Measurements from ENCODE around the gene ADAMTS12. TPM values are rescaled to one million over a fixed set of nuclear protein-coding genes. Genes with fewer than 3 reads are reported as not detected.

Gene ADAMTS12
- total and polyA plus RNA-seq, 5 donors from 2014 or later = not detected

DNA sequence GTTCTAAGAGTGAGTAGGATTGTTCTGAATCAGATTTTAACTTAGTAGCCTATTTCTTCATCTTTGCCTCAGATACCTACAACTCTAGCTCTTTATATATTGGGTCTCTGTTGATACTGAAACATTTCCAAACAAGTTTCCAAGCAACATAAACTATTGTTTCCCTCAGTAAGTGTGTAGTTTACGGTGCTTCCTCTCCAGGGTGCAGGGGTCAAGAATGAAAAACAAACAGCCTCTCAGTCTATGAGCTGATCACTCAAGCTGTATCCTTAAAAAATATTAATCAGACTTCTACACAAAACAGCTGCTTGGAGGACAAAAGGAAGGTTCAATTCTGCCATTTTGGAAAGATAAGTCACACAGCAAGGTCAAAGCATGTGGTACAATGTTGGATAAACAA lies 75.0 kb downstream of the ADAMTS12 start:
- Histone ChIP-seq H3K9me3 (ENCODE audit: control insufficient read depth in 2 of 2, low read length in 2 of 2) (no peaks in the 10 kb centered on the region), H3K4me3 (ENCODE audit: low read depth, low read length) (no peak overlapping the region), H3K4me1 (ENCODE audit: control insufficient read depth, insufficient read depth, low read length, poor library complexity, severe bottlenecking) (no peaks in the 10 kb centered on the region), H3K36me3 (ENCODE audit: control insufficient read depth, insufficient read depth, low read length) (no peaks in the 10 kb centered on the region), H3K27ac (ENCODE audit: insufficient read depth, low read length, poor library complexity, severe bottlenecking) (no peak overlapping the region), H3K27me3 (ENCODE audit: control insufficient read depth, insufficient read depth, low read length) (peaks cover 2% of the 10 kb centered on the region)
- Mint-ChIP-seq H3K36me3 (no peaks in the 10 kb centered on the region), H3K9me3 (peaks cover 0 to 4% (median 2%) of the 10 kb centered on the region in 7 donors), H3K4me3 (no peak overlapping the region), H3K4me1 (no peaks in the 10 kb centered on the region), H3K27ac (no peak overlapping the region), H3K27me3 (no peaks in the 10 kb centered on the region)
- DNase-seq (no peak), ATAC-seq (ENCODE audit: low read depth in 2 of 2) (no peak)

DNA sequence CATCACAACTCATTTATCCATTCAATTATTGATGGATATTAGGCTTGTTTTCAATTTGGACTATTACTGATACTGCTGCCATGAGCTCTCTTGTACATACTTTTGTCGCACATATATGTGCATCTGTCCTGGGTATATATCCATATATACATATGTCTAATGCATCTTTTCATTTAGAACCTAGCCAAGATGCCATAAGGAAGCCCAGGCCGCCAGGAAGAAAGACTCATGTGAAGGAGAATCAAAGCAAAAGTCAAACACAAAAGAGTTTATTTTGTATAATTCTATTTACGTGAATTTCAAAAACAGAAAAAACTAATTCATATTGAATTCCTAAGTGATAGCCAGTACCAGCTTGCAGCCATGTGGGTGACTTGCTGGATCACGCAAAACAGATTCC lies 79.0 kb downstream of the ADAMTS12 start:
- no peaks in the 10 kb centered on the region for H3K4me1 ChIP-seq (ENCODE audit: control insufficient read depth, insufficient read depth, low read length, poor library complexity, severe bottlenecking)
- H3K9me3 Mint-ChIP-seq = peaks cover 0 to 10% (median 0%) of the 10 kb centered on the region in 7 donors
- ATAC-seq (ENCODE audit: low read depth in 2 of 2) (no peak), DNase-seq (no peak)
- no peak overlapping the region for H3K4me3 ChIP-seq (ENCODE audit: low read depth, low read length)
- H3K36me3 Mint-ChIP-seq = no peaks in the 10 kb centered on the region
- H3K27me3 ChIP-seq (ENCODE audit: control insufficient read depth, insufficient read depth, low read length) = peaks cover 2% of the 10 kb centered on the region
- H3K36me3 ChIP-seq (ENCODE audit: control insufficient read depth, insufficient read depth, low read length) = no peaks in the 10 kb centered on the region
- H3K4me3 Mint-ChIP-seq = no peak overlapping the region
- no peaks in the 10 kb centered on the region for H3K9me3 ChIP-seq (ENCODE audit: control insufficient read depth in 2 of 2, low read length in 2 of 2)
- no peaks in the 10 kb centered on the region for H3K4me1 Mint-ChIP-seq
- no peaks in the 10 kb centered on the region for H3K27me3 Mint-ChIP-seq
- H3K27ac Mint-ChIP-seq = no peak overlapping the region
- H3K27ac ChIP-seq (ENCODE audit: insufficient read depth, low read length, poor library complexity, severe bottlenecking) = no peak overlapping the region

DNA sequence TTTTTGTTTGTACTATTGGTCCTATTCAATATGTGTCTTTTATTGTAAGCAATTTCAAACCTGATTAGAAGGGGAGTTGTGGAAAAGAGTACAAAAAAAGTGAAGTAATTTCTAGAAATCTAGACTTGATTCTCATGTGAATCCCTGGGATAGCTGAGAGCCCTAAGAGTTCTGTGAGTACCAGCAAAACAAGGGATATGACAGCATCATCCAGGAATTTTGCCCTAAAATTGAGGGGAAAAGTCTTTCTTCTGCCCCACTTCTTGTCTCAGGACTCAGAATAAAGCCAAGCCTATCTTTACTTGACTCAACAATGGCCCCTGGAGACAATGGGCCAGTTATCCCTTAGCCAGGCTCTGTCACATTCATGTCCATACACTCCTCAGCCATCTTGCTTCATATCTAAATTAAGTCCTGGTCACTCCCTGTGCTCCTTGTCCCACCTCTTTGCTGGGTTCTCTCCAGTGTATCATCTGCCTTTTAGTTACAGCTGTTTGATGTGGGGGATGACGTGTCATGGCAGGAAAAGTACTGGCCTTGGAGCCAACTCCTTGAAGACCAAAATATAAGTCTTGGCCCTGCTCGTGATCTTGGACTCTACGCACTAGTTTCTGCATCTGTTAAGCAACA lies 81.2 kb downstream of the ADAMTS12 start:
- no peak overlapping the region for H3K4me3 ChIP-seq (ENCODE audit: low read depth, low read length)
- no peaks in the 10 kb centered on the region for H3K4me1 Mint-ChIP-seq
- peaks cover 0 to 10% (median 0%) of the 10 kb centered on the region in 7 donors for H3K9me3 Mint-ChIP-seq
- H3K27ac Mint-ChIP-seq = no peak overlapping the region
- H3K4me3 Mint-ChIP-seq = no peak overlapping the region
- no peak overlapping the region for H3K27ac ChIP-seq (ENCODE audit: insufficient read depth, low read length, poor library complexity, severe bottlenecking)
- no peaks in the 10 kb centered on the region for H3K36me3 Mint-ChIP-seq
- no peaks in the 10 kb centered on the region for H3K36me3 ChIP-seq (ENCODE audit: control insufficient read depth, insufficient read depth, low read length)
- ATAC-seq (ENCODE audit: low read depth in 2 of 2) (no peak), DNase-seq (no peak)
- H3K9me3 ChIP-seq (ENCODE audit: control insufficient read depth in 2 of 2, low read length in 2 of 2) = no peaks in the 10 kb centered on the region
- no peaks in the 10 kb centered on the region for H3K27me3 ChIP-seq (ENCODE audit: control insufficient read depth, insufficient read depth, low read length)
- H3K4me1 ChIP-seq (ENCODE audit: control insufficient read depth, insufficient read depth, low read length, poor library complexity, severe bottlenecking) = no peaks in the 10 kb centered on the region
- no peaks in the 10 kb centered on the region for H3K27me3 Mint-ChIP-seq

DNA sequence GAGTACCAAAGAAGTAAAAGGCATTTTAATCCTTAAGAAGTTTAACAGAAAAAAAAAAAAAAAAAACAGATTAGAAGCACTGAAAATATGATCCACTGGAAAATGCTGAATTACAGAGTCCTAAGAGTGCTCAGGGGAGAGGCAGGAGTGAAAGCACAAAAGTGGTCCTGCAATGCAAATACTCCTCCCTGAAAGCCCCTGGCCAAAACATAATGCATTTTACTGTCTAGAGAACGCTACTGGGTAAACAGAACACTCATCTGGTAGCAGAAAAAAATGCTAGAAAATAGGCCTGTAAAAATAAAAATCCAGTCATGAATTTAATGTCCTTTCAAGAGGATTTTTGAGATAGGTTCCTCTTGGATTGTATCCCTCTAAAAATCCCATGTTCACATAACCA lies 81.9 kb downstream of the ADAMTS12 start:
- no peak for ATAC-seq (ENCODE audit: low read depth in 2 of 2)
- Mint-ChIP-seq H3K27ac (no peak overlapping the region), H3K4me1 (no peaks in the 10 kb centered on the region), H3K9me3 (peaks cover 0 to 10% (median 0%) of the 10 kb centered on the region in 7 donors), H3K4me3 (no peak overlapping the region), H3K36me3 (no peaks in the 10 kb centered on the region), H3K27me3 (no peaks in the 10 kb centered on the region)
- Histone ChIP-seq H3K9me3 (ENCODE audit: control insufficient read depth in 2 of 2, low read length in 2 of 2) (no peaks in the 10 kb centered on the region), H3K4me3 (ENCODE audit: low read depth, low read length) (no peak overlapping the region), H3K27ac (ENCODE audit: insufficient read depth, low read length, poor library complexity, severe bottlenecking) (no peak overlapping the region), H3K27me3 (ENCODE audit: control insufficient read depth, insufficient read depth, low read length) (no peaks in the 10 kb centered on the region), H3K4me1 (ENCODE audit: control insufficient read depth, insufficient read depth, low read length, poor library complexity, severe bottlenecking) (no peaks in the 10 kb centered on the region), H3K36me3 (ENCODE audit: control insufficient read depth, insufficient read depth, low read length) (no peaks in the 10 kb centered on the region)
- DNase-seq = no peak

DNA sequence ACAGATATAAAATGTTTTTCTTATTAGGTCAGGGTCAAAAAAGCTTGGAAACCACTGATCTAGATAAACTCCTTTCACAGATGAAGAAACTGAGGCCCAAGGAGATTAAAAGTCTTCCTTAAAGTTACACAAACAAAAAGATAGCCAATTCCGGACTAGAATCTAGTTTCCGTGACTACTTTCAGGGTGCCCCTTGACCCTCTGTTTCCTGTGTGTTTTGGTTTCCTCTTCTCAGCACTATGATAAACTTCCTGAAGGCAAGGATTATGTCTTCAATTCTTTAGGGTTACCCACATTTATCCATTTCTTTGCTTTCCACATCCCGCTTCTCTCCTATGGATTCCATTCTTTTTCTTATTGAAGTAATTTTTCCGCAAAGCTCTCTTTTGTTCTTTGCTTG lies 83.1 kb downstream of the ADAMTS12 start:
- H3K36me3 Mint-ChIP-seq = no peaks in the 10 kb centered on the region
- Histone ChIP-seq H3K36me3 (ENCODE audit: control insufficient read depth, insufficient read depth, low read length) (no peaks in the 10 kb centered on the region), H3K4me3 (ENCODE audit: low read depth, low read length) (no peak overlapping the region), H3K4me1 (ENCODE audit: control insufficient read depth, insufficient read depth, low read length, poor library complexity, severe bottlenecking) (no peaks in the 10 kb centered on the region), H3K27me3 (ENCODE audit: control insufficient read depth, insufficient read depth, low read length) (no peaks in the 10 kb centered on the region), H3K27ac (ENCODE audit: insufficient read depth, low read length, poor library complexity, severe bottlenecking) (no peak overlapping the region), H3K9me3 (ENCODE audit: control insufficient read depth in 2 of 2, low read length in 2 of 2) (no peaks in the 10 kb centered on the region)
- peak overlapping the region in 1 of 3 donors; percentile 34 for H3K27ac Mint-ChIP-seq
- H3K4me3 Mint-ChIP-seq = no peak overlapping the region
- H3K4me1 Mint-ChIP-seq = no peaks in the 10 kb centered on the region
- H3K9me3 Mint-ChIP-seq = peaks cover 0 to 8% (median 0%) of the 10 kb centered on the region in 7 donors
- no peak for DNase-seq
- no peaks in the 10 kb centered on the region for H3K27me3 Mint-ChIP-seq
- ATAC-seq (ENCODE audit: low read depth in 2 of 2) = no peak

DNA sequence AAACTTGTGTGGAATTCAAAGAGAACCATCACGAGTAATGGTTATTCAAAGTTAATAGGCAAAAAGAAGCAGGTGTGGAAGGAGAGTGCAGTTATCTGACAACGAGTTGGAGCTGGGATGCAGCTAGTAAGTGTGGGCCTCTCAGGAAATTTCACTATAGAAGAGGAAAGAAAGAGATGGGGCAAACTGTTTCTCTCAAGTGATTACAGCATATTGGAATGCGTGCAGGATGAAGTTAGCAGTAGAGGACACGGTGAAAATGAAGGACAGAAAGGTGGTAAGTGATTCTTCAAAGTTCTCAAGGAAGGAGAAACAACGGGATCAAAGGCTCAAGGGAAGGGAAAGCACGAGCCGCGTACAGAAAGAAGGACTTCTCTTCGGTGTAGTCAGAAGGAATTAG lies 84.0 kb downstream of the ADAMTS12 start:
- H3K27ac Mint-ChIP-seq = no peak overlapping the region
- peaks cover 0 to 8% (median 0%) of the 10 kb centered on the region in 7 donors for H3K9me3 Mint-ChIP-seq
- H3K9me3 ChIP-seq (ENCODE audit: control insufficient read depth in 2 of 2, low read length in 2 of 2) = no peaks in the 10 kb centered on the region
- DNase-seq (no peak), ATAC-seq (ENCODE audit: low read depth in 2 of 2) (no peak)
- no peaks in the 10 kb centered on the region for H3K4me1 ChIP-seq (ENCODE audit: control insufficient read depth, insufficient read depth, low read length, poor library complexity, severe bottlenecking)
- no peaks in the 10 kb centered on the region for H3K27me3 ChIP-seq (ENCODE audit: control insufficient read depth, insufficient read depth, low read length)
- no peak overlapping the region for H3K4me3 Mint-ChIP-seq
- H3K4me3 ChIP-seq (ENCODE audit: low read depth, low read length) = no peak overlapping the region
- no peak overlapping the region for H3K27ac ChIP-seq (ENCODE audit: insufficient read depth, low read length, poor library complexity, severe bottlenecking)
- no peaks in the 10 kb centered on the region for H3K36me3 Mint-ChIP-seq
- no peaks in the 10 kb centered on the region for H3K36me3 ChIP-seq (ENCODE audit: control insufficient read depth, insufficient read depth, low read length)
- no peaks in the 10 kb centered on the region for H3K27me3 Mint-ChIP-seq
- no peaks in the 10 kb centered on the region for H3K4me1 Mint-ChIP-seq

DNA sequence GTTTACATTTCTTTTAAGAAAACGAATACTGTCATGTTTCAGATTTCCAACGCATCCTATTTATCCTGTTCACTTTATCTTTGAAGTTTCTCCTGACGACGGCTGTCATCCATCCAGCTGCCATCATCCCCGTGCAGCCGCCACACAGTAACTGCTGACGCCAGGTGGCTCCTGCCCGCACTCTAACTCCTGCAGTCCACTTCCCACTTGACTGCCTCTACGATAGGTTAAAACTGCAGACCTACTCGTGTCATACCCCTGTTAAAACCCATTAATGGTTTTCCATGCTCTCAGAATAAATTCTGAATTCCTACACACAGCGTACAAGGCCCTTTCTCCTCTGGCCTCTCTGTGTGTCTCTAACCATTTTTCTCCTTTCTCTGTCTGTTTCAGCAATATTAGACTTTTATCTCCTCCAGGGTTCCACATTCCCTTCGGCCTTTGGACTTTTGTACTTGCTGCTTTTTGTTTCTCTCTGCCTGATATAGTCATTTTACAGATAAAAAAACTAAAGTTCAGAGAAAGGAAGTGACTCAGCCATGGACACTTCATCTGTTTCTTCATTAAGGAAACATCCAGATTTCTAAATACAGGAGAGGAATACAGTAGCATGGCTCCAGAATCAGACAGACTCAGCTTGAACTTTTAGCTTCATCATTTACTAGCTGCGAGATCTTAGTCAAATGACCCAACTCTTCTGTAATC lies 84.9 kb downstream of the ADAMTS12 start:
- no peak overlapping the region for H3K4me3 ChIP-seq (ENCODE audit: low read depth, low read length)
- H3K27me3 ChIP-seq (ENCODE audit: control insufficient read depth, insufficient read depth, low read length) = no peaks in the 10 kb centered on the region
- H3K36me3 ChIP-seq (ENCODE audit: control insufficient read depth, insufficient read depth, low read length) = no peaks in the 10 kb centered on the region
- no peak overlapping the region for H3K27ac ChIP-seq (ENCODE audit: insufficient read depth, low read length, poor library complexity, severe bottlenecking)
- H3K4me1 ChIP-seq (ENCODE audit: control insufficient read depth, insufficient read depth, low read length, poor library complexity, severe bottlenecking) = no peaks in the 10 kb centered on the region
- ATAC-seq (ENCODE audit: low read depth in 2 of 2) = no peak
- H3K9me3 ChIP-seq (ENCODE audit: control insufficient read depth in 2 of 2, low read length in 2 of 2) = no peaks in the 10 kb centered on the region
- no peak overlapping the region for H3K4me3 Mint-ChIP-seq
- DNase-seq = no peak
- H3K4me1 Mint-ChIP-seq = no peaks in the 10 kb centered on the region
- H3K27me3 Mint-ChIP-seq = no peaks in the 10 kb centered on the region
- no peak overlapping the region for H3K27ac Mint-ChIP-seq
- H3K36me3 Mint-ChIP-seq = no peaks in the 10 kb centered on the region
- peaks cover 0 to 8% (median 0%) of the 10 kb centered on the region in 7 donors for H3K9me3 Mint-ChIP-seq

DNA sequence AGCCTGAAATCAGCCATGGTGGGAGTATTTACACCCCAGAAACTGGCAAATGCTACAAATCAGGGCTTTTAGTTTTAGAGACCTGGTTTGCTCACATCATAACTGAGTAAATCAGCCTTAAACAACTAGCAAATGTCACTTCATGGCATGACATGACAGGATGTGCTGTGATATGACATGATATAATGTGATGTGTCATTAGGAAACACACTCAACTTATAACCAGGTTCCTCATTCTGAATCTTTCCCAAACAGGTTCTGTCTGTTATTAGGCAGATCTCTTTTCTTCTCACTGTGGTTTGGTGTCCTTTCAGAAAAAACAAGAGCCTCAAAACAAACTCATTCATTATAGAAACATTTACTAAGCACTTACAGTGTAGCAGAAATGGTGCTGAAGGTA lies 90.5 kb downstream of the ADAMTS12 start:
- Histone ChIP-seq H3K9me3 (ENCODE audit: control insufficient read depth in 2 of 2, low read length in 2 of 2) (no peaks in the 10 kb centered on the region), H3K27ac (ENCODE audit: insufficient read depth, low read length, poor library complexity, severe bottlenecking) (no peak overlapping the region)
- no peaks in the 10 kb centered on the region for H3K9me3 Mint-ChIP-seq

More for the DNA sequence above, 90.5 kb downstream of the ADAMTS12 start:
- H3K4me3 ChIP-seq (ENCODE audit: low read depth, low read length) = no peak overlapping the region
- H3K27ac Mint-ChIP-seq = no peak overlapping the region
- no peaks in the 10 kb centered on the region for H3K4me1 ChIP-seq (ENCODE audit: control insufficient read depth, insufficient read depth, low read length, poor library complexity, severe bottlenecking)
- H3K27me3 ChIP-seq (ENCODE audit: control insufficient read depth, insufficient read depth, low read length) = no peaks in the 10 kb centered on the region
- no peak overlapping the region for H3K4me3 Mint-ChIP-seq
- H3K4me1 Mint-ChIP-seq = no peaks in the 10 kb centered on the region
- H3K36me3 ChIP-seq (ENCODE audit: control insufficient read depth, insufficient read depth, low read length) = no peaks in the 10 kb centered on the region
- DNase-seq (no peak), ATAC-seq (ENCODE audit: low read depth in 2 of 2) (no peak)
- no peaks in the 10 kb centered on the region for H3K36me3 Mint-ChIP-seq
- no peaks in the 10 kb centered on the region for H3K27me3 Mint-ChIP-seq

Measured in CD4-positive, CD25-positive, alpha-beta regulatory T cell (primary cell).